GM12878 (cell line): ENCODE results near the gene KDF1. TPM values are rescaled to one million over a fixed set of nuclear protein-coding genes. Genes with fewer than 3 reads are reported as not detected.
A peak's percentile ranks its signal among the peaks of the same experiment; 100 is the strongest.

ENCODE experiments used
- ATAC-seq: fragments of 200-7000 bp; cut with Tn5 transposase; 3 replicates; pipeline ENCODE4 v1.9.1; 2020; ENCODE audit warnings: mild to moderate bottlenecking, moderate library complexity
- BruUV-seq: library from RNA; stranded (reverse); fragments of 400-500 nt; replicated peaks from 2 replicates; lab custom pipeline; 2021; lab: Mats Ljungman, UMichigan
- CTCF ChIA-PET: fragments of 300-600 bp; sonication (Branson Sonifier 250); formaldehyde crosslinking; extraction: SDS; loops from one replicate; lab custom pipeline; 2021; ENCODE audit warnings: inconsistent platforms; lab: Yijun Ruan, JAX
- POLR2A ChIA-PET: fragments of 350-600 bp; formaldehyde crosslinking; extraction: SDS; loops from one replicate; lab custom pipeline; 2021; ENCODE audit warnings: inconsistent platforms; lab: Charles Lee
- RAD21 ChIA-PET: fragments of 300-600 bp; sonication (Branson Sonifier 250); formaldehyde crosslinking; loops from one replicate; lab custom pipeline; 2023; ENCODE audit warnings: antibody characterized with exemption; ENCODE audit not compliant: unreplicated experiment; lab: Charles Lee
- SMC1A ChIA-PET: fragments of 300-600 bp; sonication (Branson Sonifier 250); formaldehyde crosslinking; loops from one replicate; lab custom pipeline; 2023; ENCODE audit not compliant: unreplicated experiment, uncharacterized antibody; lab: Charles Lee
- DNase-seq: peaks from one replicate; pipeline ENCODE4 v3.0.0-alpha.2; 2011; ENCODE audit warnings: low read depth, low spot score
- FAIRE-seq: peaks from 3 replicates; lab custom pipeline; 2011; peaks lifted over from hg19 to GRCh38; lab: Jason Lieb, UNC
- H2AFZ ChIP-seq: 2 replicates; pipeline ENCODE4 v1.6.0; 2011; ENCODE audit warnings: low read depth, low read length, control low read depth; ENCODE audit not compliant: control insufficient read depth
- H3K27ac ChIP-seq: 2 replicates; pipeline ENCODE4 v1.5.1; 2011; ENCODE audit warnings: control low read depth; ENCODE audit not compliant: control insufficient read depth, insufficient read depth
- H3K27me3 ChIP-seq, 2 experiments: replicated peaks in 1 of 2; 2 replicates each; pipeline versions ENCODE4 v1.6.0 to v1.6.1; 2011; ENCODE audit warnings: low read length in 1 of 2; ENCODE audit not compliant: control insufficient read depth in 2 of 2, insufficient read depth in 2 of 2
- H3K36me3 ChIP-seq, 2 experiments: 2 replicates each; pipeline ENCODE4 v1.5.1; 2011; ENCODE audit warnings: low read length in 1 of 2; ENCODE audit not compliant: control insufficient read depth in 2 of 2, insufficient read depth in 2 of 2
- H3K4me1 ChIP-seq: 2 replicates; pipeline ENCODE4 v1.6.1; 2011; ENCODE audit warnings: mild to moderate bottlenecking, low read length, moderate library complexity, mixed read lengths; ENCODE audit not compliant: control insufficient read depth, insufficient read depth
- H3K4me2 ChIP-seq: 2 replicates; pipeline ENCODE4 v1.6.0; 2011; ENCODE audit warnings: control low read depth; ENCODE audit not compliant: control insufficient read depth, insufficient read depth
- H3K4me3 ChIP-seq: fragments of 200-600 bp; sonication (generic); 2 replicates; pipeline ENCODE4 v1.5.1; 2016
- H3K79me2 ChIP-seq: 2 replicates; pipeline ENCODE4 v1.6.0; 2011; ENCODE audit warnings: low read length; ENCODE audit not compliant: control insufficient read depth, insufficient read depth
- H3K9ac ChIP-seq: 2 replicates; pipeline ENCODE4 v1.8.0; 2011; ENCODE audit warnings: low read length, control low read depth, mixed read lengths; ENCODE audit not compliant: control insufficient read depth, insufficient read depth
- H3K9me3 ChIP-seq: replicated peaks from 3 replicates; pipeline ENCODE4 v1.5.1; 2011; ENCODE audit warnings: mild to moderate bottlenecking, low read length; ENCODE audit not compliant: control insufficient read depth, insufficient read depth
- H4K20me1 ChIP-seq: 2 replicates; pipeline ENCODE4 v1.6.0; 2011; ENCODE audit not compliant: control insufficient read depth, insufficient read depth
- BRCA1 ChIP-seq: IDR thresholded peaks from 2 replicates; pipeline ENCODE4 v1.6.1; 2011; ENCODE audit warnings: low read depth, low read length, improper control_type of control experiment
- JUND ChIP-seq: IDR thresholded peaks from 2 replicates; pipeline ENCODE4 v1.6.1; 2012; ENCODE audit warnings: low read depth, mild to moderate bottlenecking, low read length, improper control_type of control experiment, moderate library complexity
- KLF5 ChIP-seq: fragments of 450-650 bp; IDR thresholded peaks from 2 replicates; pipeline ENCODE4 v1.6.1; 2014; ENCODE audit warnings: mild to moderate bottlenecking; ENCODE audit not compliant: partially characterized antibody
- NFXL1 ChIP-seq: fragments of 450-650 bp; IDR thresholded peaks from 2 replicates; pipeline ENCODE4 v1.6.1; 2017; ENCODE audit warnings: antibody characterized with exemption, mild to moderate bottlenecking, borderline replicate concordance
- PAX8 ChIP-seq: fragments of 450-650 bp; IDR thresholded peaks from 2 replicates; pipeline ENCODE4 v1.6.1; 2017; ENCODE audit warnings: mild to moderate bottlenecking, moderate library complexity
- POLR2A ChIP-seq: IDR thresholded peaks from 2 replicates; pipeline ENCODE4 v1.6.1; 2011; ENCODE audit warnings: low read depth, mild to moderate bottlenecking, low read length
- RAD51 ChIP-seq: fragments of 450-650 bp; IDR thresholded peaks from 2 replicates; pipeline ENCODE4 v1.6.1; 2016; ENCODE audit warnings: moderate library complexity, mild to moderate bottlenecking, inconsistent platforms
- RELA ChIP-seq: fragments of 450-650 bp; IDR thresholded peaks from 2 replicates; pipeline ENCODE4 v1.8.0; 2014; ENCODE audit warnings: borderline replicate concordance; ENCODE audit not compliant: partially characterized antibody
- RUNX3 ChIP-seq: IDR thresholded peaks from 2 replicates; pipeline ENCODE4 v1.6.1; 2012; ENCODE audit warnings: low read length, inconsistent platforms
- SP1 ChIP-seq: IDR thresholded peaks from one replicate; pipeline ENCODE4 v1.6.1; 2011; ENCODE audit warnings: low read depth, low read length
- SUPT20H ChIP-seq: IDR thresholded peaks from 2 replicates; pipeline ENCODE4 v1.6.1; 2011; ENCODE audit warnings: low read depth, mild to moderate bottlenecking, low read length, moderate library complexity, borderline replicate concordance; ENCODE audit not compliant: control insufficient read depth
- TARDBP ChIP-seq: IDR thresholded peaks from 2 replicates; pipeline ENCODE4 v1.6.1; 2016; ENCODE audit warnings: borderline replicate concordance
- TBL1XR1 ChIP-seq: IDR thresholded peaks from 2 replicates; pipeline ENCODE4 v1.6.1; 2012; ENCODE audit warnings: low read depth, low read length, improper control_type of control experiment
- ZNF622 ChIP-seq: fragments of 450-650 bp; IDR thresholded peaks from 2 replicates; pipeline ENCODE4 v1.6.1; 2017; ENCODE audit warnings: mild to moderate bottlenecking, inconsistent platforms
- WGBS: methylation state at CpG from one replicate; pipeline ENCODE4 v1.1.6; 2016; ENCODE audit warnings: low lambda C conversion rate; ENCODE audit not compliant: insufficient replicate concordance, insufficient coverage; ENCODE audit errors: missing lambda C conversion rate; 5-methylcytosine and 5-hydroxymethylcytosine counted together
- in situ Hi-C: fragments of 300-500 bp; cut with MboI; formaldehyde crosslinking; loops from 9 replicates; pipeline ENCODE4 v1.14.3; 2018; ENCODE audit warnings: mixed read lengths
- intact Hi-C: fragments of 100-400 bp; cut with micrococcal nuclease; formaldehyde crosslinking; loops from one replicate; pipeline ENCODE4 v1.14.2; 2022; ENCODE audit not compliant: unreplicated experiment
- polyA plus RNA-seq, 11 experiments: library from polyadenylated mRNA; depleted of rRNA in 4 of 11; unstranded in 6 of 11; stranded (reverse) in 5 of 11; fragments of >200 nt; fragmentation: Nextera tagmentation in 4 of 11; fragmentation: Illumina TruSeq in 1 of 11; extraction: Ambion mirVana in 4 of 11; extraction: Trizol in 1 of 11; gene quantifications; 1 replicate in 1 of 11; 2 replicates in 10 of 11; pipeline versions ENCODE4 v1.2.1 to v1.2.3, GENCODE V29; 2011 to 2016; ENCODE audit warnings: inconsistent platforms in 2 of 11, missing spikeins in 2 of 11, low read depth in 1 of 11
- total RNA-seq, 4 experiments: library from RNA; depleted of rRNA in 3 of 4; stranded (reverse); fragments of >200 nt in 3 of 4; fragmentation: Illumina TruSeq in 1 of 4; extraction: Trizol in 1 of 4; gene quantifications; 2 replicates each; pipeline versions ENCODE4 v1.2.1 to v1.2.3, GENCODE V29; 2013 to 2021
- TF ChIP-seq, protein P1 (sequence below): IDR thresholded peaks from 2 replicates; pipeline ENCODE4 v1.6.1; 2012; ENCODE audit warnings: low read length, inconsistent platforms
- TF ChIP-seq, protein P2 (sequence below): IDR thresholded peaks from 2 replicates; pipeline ENCODE4 v1.6.1; 2012; ENCODE audit warnings: low read depth, low read length, improper control_type of control experiment
- TF ChIP-seq, protein P3 (sequence below): IDR thresholded peaks from 2 replicates; pipeline ENCODE4 v1.6.1; 2011; ENCODE audit warnings: borderline replicate concordance, low read depth, mild to moderate bottlenecking, moderate library complexity, mixed read lengths, low read length; ENCODE audit not compliant: insufficient read depth; ENCODE audit errors: extremely low read length
- TF ChIP-seq, protein P4 (sequence below): fragments of 450-650 bp; formaldehyde crosslinking; IDR thresholded peaks from 2 replicates; pipeline ENCODE4 v1.4.0; 2020; ENCODE audit warnings: mild to moderate bottlenecking, moderate library complexity

KDF1 gene
- total and polyA plus RNA-seq, 10 of the 15 experiments (the other 5 are each of a cell fraction or from before 2014, with no cell fraction given) = 0.03 to 0.13 (median 0.04) TPM; not detected in 7

GRCh38 chr1:26991310-26992116, 31.2 kb upstream of the KDF1 start:
- H3K4me3 ChIP-seq = no peak overlapping the region
- in situ Hi-C loops = no loop called here
- peaks cover 2 to 13% of the 10 kb centered on the region in 2 experiments for H3K27me3 ChIP-seq
- no peaks in the 10 kb centered on the region for H3K79me2 ChIP-seq
- RAD21 ChIA-PET = interaction anchor here (1.5 kb wide), 1 partner anchor 54 kb away, joined by 4 read pairs; no protein-coding TSS in a partner anchor
- H3K9me3 ChIP-seq = no peaks in the 10 kb centered on the region
- H3K4me1 ChIP-seq = peaks cover 5% of the 10 kb centered on the region
- SMC1A ChIA-PET = no interaction called here
- BruUV-seq = no TSS peak
- intact Hi-C loops = no loop called here
- DNase-seq (no peak), ATAC-seq (peak; percentile 8; the same call in 1 of the 3 replicates), FAIRE-seq (no peak)
- CTCF ChIA-PET = interaction anchor here (0.8 kb wide), 1 partner anchor 54 kb away, joined by 3 read pairs; no protein-coding TSS in a partner anchor
- no peak overlapping the region for H3K27ac ChIP-seq
- H2AFZ ChIP-seq = no peak overlapping the region
- H3K4me2 ChIP-seq = no peak overlapping the region
- H4K20me1 ChIP-seq = no peaks in the 10 kb centered on the region; the same call in 1 of the 2 replicates
- no peaks in the 10 kb centered on the region for H3K36me3 ChIP-seq
- TF ChIP-seq SUPT20H (no peak), RUNX3 (no peak), TBL1XR1 (no peak), PAX8 (no peak), BRCA1 (no peak), NFXL1 (no peak), POLR2A (no peak), ZNF622 (no peak), SP1 (no peak), RAD51 (no peak), KLF5 (no peak), TARDBP (no peak), JUND (no peak), RELA (no peak)
- TF ChIP-seq, protein P1, sequence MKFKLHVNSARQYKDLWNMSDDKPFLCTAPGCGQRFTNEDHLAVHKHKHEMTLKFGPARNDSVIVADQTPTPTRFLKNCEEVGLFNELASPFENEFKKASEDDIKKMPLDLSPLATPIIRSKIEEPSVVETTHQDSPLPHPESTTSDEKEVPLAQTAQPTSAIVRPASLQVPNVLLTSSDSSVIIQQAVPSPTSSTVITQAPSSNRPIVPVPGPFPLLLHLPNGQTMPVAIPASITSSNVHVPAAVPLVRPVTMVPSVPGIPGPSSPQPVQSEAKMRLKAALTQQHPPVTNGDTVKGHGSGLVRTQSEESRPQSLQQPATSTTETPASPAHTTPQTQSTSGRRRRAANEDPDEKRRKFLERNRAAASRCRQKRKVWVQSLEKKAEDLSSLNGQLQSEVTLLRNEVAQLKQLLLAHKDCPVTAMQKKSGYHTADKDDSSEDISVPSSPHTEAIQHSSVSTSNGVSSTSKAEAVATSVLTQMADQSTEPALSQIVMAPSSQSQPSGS = no peak
- TF ChIP-seq, protein P2, sequence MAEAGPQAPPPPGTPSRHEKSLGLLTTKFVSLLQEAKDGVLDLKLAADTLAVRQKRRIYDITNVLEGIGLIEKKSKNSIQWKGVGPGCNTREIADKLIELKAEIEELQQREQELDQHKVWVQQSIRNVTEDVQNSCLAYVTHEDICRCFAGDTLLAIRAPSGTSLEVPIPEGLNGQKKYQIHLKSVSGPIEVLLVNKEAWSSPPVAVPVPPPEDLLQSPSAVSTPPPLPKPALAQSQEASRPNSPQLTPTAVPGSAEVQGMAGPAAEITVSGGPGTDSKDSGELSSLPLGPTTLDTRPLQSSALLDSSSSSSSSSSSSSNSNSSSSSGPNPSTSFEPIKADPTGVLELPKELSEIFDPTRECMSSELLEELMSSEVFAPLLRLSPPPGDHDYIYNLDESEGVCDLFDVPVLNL = no peak
- TF ChIP-seq, protein P3, sequence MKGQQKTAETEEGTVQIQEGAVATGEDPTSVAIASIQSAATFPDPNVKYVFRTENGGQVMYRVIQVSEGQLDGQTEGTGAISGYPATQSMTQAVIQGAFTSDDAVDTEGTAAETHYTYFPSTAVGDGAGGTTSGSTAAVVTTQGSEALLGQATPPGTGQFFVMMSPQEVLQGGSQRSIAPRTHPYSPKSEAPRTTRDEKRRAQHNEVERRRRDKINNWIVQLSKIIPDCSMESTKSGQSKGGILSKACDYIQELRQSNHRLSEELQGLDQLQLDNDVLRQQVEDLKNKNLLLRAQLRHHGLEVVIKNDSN = no peak
- TF ChIP-seq, protein P4, sequence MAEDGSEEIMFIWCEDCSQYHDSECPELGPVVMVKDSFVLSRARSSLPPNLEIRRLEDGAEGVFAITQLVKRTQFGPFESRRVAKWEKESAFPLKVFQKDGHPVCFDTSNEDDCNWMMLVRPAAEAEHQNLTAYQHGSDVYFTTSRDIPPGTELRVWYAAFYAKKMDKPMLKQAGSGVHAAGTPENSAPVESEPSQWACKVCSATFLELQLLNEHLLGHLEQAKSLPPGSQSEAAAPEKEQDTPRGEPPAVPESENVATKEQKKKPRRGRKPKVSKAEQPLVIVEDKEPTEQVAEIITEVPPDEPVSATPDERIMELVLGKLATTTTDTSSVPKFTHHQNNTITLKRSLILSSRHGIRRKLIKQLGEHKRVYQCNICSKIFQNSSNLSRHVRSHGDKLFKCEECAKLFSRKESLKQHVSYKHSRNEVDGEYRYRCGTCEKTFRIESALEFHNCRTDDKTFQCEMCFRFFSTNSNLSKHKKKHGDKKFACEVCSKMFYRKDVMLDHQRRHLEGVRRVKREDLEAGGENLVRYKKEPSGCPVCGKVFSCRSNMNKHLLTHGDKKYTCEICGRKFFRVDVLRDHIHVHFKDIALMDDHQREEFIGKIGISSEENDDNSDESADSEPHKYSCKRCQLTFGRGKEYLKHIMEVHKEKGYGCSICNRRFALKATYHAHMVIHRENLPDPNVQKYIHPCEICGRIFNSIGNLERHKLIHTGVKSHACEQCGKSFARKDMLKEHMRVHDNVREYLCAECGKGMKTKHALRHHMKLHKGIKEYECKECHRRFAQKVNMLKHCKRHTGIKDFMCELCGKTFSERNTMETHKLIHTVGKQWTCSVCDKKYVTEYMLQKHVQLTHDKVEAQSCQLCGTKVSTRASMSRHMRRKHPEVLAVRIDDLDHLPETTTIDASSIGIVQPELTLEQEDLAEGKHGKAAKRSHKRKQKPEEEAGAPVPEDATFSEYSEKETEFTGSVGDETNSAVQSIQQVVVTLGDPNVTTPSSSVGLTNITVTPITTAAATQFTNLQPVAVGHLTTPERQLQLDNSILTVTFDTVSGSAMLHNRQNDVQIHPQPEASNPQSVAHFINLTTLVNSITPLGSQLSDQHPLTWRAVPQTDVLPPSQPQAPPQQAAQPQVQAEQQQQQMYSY = no peak
- no peak overlapping the region for H3K9ac ChIP-seq
- POLR2A ChIA-PET = interaction anchor here (0.5 to 0.6 kb wide), 3 partner anchors 25 to 739 kb away, joined by 3 to 5 read pairs (median 3); no protein-coding TSS in a partner anchor
- whole genome bisulfite sequencing = 8% methylated on average over 10 of the region's 10 CpGs
